GM13976 (cell line): ENCODE measurements around the gene CUX1.
A peak's percentile ranks its signal among the peaks of the same experiment; 100 is the strongest.

ENCODE experiments used
- DNase-seq: peaks from one replicate; pipeline ENCODE4 v3.0.0; 2012; ENCODE audit warnings: low spot score
- CTCF ChIP-seq: IDR thresholded peaks from 2 replicates; pipeline ENCODE4 v1.5.1; 2012; ENCODE audit warnings: borderline replicate concordance, mild to moderate bottlenecking; ENCODE audit not compliant: insufficient read depth; ENCODE audit errors: extremely low read depth, missing control alignments, control extremely low read depth
- in situ Hi-C: fragments of 300-500 bp; cut with MboI; formaldehyde crosslinking; loops from one replicate; pipeline ENCODE4 v1.12.0; 2022; ENCODE audit warnings: low sequenced_read_pairs, mixed read lengths, inconsistent platforms; ENCODE audit not compliant: unreplicated experiment

CUX1 gene

GRCh38 chr7:102268635-102269034, 451.2 kb downstream of the CUX1 start:
- DNase-seq = no peak
- in situ Hi-C loops = loop anchor here (10.0 kb wide), 1 partner anchor 724 kb away; no protein-coding TSS in a partner anchor

GRCh38 chr7:102270178-102270887, 452.9 kb downstream of the CUX1 start:
- no peak for TF ChIP-seq CTCF
- DNase-seq = no peak
- in situ Hi-C loops = no loop called here

More at GRCh38 chr7:102268635-102269034, 451.2 kb downstream of the CUX1 start:
- TF ChIP-seq CTCF = no peak

GRCh38 chr7:102271158-102271798, 453.9 kb downstream of the CUX1 start:
- DNase-seq = no peak
- in situ Hi-C loops = no loop called here
- no peak for TF ChIP-seq CTCF

GRCh38 chr7:102272075-102272916, 454.9 kb downstream of the CUX1 start:
- TF ChIP-seq CTCF = peak; percentile 96
- DNase-seq = peak; percentile 90
- in situ Hi-C loops = no loop called here

GRCh38 chr7:102272917-102273748, 455.7 kb downstream of the CUX1 start:
- no peak for TF ChIP-seq CTCF
- in situ Hi-C loops = no loop called here
- DNase-seq = no peak
